ENCODE results near the gene CCNJ.

The CCNJ gene

DNA sequence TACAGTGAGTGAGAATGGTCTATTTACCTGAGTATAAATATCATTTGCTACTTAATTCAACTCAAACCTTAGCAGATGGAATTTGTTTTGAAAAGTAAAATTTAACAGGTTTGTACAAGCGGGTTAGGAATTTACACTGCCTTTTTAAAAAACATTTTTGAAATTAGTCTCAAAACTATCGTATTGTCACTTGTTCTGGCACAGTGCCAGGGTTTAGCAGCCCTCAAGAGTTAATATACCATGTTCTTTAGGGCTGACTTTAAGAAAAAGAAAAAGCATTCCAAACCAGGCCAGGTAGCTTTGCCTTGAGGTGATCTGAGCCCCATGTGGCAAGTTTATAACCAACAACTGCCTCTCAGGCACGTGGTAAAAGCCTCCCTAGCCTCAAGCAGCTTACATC lies 17.8 kb downstream of the CCNJ start:
- no peak for DNase-seq

DNA sequence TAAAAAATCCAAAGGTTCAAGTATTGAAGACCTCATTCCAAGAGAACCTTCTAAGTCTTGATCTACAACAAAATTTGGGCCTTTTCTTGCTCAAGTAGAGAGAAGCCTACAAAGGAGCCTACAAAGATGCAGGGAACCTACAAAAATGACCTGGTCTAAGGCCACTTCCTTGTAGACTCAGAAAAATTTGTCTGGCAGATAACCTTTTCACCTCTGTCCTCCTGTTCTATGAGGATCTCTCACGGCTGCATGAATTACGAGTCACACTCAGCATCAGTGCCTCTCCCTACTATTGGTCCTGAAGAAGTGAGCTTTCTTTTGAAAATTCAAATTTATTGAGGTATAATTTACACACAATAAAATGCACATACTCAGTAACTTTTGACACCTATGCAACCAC lies 29.3 kb downstream of the CCNJ start:
- no peak for DNase-seq

DNA sequence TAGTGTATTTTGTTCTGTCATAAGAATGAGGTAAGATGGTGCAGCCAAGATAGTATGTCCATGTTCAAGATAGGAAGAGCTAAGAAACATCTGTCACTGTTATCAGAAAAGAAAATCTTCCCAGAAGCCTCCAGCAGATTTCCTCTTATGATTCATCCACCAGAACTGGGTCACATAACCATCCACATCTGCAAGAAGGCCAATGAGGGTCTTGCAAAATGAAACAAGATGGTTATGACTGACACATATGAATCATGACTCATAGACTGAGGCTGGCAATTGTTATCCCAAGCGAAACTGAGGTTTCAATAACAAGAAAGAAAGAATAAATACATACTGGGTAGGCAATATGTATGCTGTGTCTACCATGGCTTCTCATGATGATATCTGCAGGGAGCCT lies 30.3 kb downstream of the CCNJ start:
- no peak for DNase-seq

DNA sequence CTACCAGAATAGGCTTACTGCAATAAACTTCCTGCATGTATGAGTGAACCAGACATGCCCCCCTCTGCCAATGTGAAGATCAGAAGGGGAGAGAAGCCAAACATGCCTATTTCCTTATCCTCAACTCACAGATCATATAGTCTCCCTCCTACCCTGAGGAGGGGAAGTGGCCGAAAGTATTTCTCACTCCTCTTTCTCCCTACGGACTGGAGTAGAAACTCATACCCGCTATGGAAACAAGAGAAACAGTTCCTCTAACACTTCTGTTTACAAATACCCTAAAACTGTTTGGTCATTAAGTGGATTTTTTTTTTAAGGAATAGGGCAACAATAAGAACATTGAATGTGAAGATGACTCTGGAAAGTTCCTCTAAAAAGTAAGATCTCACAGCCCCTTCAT lies 31.4 kb downstream of the CCNJ start:
- DNase-seq: no peak

DNA sequence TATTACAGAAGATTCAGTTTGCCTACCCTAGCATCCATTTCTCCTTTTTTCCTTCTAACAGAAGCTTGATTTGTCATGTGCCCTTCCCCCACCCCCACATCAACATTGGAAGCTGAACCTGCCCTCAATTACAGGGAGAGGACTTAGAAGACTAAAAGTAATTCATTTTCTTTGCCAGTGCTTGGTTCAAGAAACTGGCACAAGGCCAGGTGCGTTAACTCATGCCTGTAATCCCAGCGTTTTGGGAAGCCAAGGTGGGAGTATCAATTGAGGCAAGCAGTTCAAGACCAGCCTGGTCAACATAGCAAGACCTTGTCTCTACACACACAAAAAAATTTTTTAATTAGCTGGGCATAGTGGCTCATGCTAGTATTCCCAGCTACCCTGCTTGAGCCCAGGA lies 32.6 kb downstream of the CCNJ start:
- DNase-seq: no peak

DNA sequence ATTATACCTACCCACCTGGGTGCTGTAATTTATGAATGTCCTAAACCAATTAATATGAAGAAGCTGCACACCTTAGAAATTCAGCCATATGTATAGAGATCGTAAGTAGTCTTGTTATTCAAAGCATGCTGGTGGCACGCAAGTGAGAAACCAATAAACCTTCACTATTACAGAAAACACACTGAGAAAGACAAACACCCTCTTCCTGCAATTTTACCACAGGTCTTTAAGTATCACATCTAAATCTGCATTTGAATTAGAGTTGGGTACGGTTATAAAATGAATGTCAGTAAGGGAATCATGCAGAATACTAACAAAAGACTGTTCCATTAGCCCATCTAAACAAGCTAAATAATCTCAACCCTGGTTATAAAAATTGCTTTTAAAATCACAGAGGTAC lies 33.8 kb downstream of the CCNJ start:
- DNase-seq: no peak

DNA sequence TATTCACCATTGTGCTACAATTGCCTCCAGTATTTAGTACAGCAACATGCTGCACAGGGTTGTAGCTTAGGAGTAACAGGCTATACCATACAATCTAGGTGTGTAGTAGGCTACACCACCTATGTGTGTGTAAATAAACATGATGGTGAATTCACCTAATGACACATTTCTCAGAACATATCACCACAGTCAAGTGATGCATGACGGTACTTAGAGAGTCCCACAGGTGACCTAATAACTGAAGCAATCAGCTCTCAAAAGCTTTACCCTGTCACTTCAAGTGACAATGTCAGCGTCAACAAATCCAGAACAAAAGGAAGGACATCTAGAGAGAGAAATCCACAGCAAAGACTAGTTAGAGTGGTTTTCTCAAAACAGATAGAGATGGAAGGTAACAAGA lies 38.8 kb downstream of the CCNJ start:
- no peak for DNase-seq

DNA sequence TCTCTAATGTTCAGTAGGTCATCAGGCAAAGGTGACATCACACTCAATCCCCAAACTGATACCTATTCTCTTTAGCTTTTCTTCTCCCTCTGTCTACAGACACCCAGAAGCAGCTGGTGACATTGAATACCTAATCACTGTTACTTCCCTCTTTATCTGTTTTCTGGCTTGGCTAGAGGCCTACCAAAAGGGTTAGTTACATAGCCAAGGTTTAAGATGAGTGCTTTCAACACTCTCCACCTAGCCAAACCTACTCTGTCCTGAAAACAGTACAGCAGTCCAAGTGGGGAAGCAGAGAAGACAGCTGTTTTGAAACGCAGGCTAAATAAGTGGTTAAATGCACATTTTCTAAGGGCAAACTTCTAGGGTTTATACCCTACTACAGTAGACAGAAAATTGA lies 39.4 kb downstream of the CCNJ start:
- DNase-seq: no peak

DNA sequence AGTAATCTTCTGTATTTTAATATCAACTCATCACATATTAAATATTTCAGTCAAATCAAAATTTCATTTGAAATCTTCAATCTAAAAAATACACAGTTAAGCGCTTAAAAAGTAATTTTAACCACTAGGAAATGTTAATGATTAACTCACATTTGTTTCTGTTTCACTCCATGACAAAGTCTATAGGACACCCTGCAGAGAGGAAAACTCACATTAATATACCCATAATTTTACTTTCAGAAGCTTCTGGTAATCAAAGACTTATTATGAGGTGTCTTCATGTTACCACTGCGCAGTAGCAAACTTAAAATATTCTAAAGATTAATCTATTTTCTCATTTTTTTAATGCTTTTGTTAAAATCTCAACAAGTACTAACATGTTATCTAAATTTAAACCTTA lies 45.7 kb downstream of the CCNJ start:
- DNase-seq: no peak

DNA sequence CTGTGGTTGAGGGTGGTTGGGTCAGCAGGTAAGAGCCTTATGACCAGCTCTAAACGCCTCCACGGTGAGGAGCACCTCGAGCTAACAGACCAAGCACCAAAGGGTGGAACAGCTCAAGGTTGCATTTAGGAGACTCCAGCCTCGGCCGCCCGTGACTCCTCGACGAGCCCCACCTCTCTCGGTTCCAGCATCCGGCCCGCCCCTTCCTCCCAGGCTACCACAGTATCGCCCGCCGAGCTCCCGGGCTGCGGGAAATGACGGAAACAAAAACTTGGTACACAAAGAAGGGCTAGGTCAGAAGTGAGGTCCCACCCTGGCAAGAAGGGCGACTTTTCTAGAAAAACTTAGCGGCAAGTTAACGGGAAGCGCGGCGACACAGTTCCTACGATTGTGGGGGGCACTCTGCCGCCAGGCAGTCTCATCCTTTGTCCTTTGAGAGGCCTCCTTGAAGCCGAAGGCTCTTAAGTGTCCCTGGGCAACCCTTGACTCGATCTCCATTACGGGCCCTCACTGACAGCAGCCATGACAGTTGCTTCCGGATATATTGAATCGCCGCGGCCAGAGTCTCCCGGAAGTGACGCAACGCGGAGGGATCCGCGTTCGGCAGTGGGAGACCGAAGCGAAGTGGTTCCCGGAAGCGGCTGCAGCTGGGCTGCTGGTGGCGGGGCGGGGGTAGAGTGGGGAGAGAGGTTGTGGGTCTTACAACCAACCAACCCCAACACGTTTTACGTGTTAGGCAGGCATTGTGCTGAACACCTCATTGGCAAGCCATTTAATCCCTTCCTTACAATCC lies 46.5 kb downstream of the CCNJ start:
- peak; percentile 87 for DNase-seq

DNA sequence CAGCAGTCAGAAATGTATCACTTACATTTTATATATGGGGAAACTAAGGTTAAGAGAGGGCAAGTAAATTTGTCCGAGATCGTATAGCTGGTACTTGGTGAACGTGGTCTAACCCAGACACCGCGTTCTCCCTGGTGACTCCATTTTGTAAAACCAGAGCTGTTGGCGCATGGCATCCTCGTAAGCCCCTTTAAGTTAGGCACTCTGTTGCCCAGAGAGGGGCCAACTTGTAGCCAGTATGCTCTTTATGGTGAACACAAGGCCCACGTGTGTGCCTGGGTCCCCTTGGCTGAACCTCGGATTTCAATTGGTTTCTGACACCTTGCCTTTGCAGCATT lies 47.0 kb downstream of the CCNJ start:
- DNase-seq: no peak

DNA sequence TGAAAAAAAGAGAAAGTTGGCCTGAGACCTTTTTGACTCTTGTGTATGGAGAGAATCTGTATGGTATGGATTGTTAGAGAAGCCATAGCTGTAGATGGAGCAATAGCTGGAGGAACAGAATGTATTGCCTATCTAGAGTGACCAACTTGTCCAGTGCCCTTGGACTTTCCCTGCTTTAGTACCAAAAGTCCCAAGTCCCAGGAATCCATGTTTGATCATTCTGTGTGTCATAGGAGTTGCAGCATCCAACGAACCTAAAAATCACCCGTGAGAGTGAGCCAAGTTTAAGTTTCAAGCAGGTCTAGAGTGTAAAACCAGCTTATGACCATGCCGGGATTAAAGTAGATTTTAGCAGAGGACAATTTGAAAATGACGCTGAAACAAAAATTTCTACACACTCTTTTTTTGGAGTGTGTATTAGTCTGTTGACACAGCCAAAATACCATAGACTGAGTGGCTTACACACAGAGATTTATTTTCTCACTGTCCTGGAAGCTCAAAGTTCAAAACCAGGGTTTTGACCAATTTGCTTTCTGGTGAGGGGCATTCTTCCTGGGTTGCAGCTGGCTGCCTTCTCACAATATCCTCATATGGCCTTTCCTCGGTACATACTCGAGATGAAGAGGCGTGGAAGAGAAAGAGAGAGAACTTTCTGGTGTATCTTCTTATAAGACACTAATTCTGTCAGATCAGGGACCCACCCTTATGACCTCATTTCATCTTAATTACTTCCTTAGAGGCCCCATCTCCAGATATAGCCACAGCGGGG lies 49.8 kb downstream of the CCNJ start:
- DNase-seq: no peak

DNA sequence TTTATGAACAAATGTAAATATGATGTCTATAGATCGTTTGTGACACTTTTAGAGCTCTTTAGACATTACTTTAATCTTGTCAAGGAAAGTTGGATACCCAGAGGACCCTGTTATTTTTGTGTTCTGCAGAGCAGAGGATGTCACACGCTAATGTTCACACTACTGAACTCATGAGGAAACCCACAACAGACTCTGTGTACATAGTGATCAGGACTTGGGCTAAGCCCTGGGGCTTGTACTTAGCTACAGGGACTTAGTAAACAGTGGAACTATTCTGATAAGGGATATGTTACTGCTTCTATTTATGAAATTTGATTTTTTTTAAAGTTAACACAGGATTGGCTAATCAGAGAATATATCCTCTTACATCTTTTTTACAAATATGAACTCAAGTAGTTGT lies 50.6 kb downstream of the CCNJ start:
- no peak for DNase-seq

DNA sequence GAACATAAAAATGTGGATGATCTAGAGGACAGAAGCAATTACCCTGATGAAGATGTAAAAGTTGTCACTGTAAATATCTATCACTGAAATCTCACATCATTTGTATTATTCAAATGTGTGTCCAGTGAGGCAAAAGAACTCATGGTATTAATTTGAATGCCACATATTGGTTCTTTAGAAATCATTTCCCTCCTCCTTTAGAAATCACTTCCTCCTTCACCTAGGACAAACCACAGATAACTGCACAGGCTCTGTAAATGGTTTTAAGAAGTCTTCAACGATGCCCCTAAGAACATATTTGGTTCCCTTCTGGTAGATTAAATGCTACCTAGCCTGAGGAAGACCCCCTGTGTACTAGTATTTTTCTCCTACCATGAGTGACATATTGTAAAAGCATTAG lies 53.6 kb downstream of the CCNJ start:
- DNase-seq: no peak

DNA sequence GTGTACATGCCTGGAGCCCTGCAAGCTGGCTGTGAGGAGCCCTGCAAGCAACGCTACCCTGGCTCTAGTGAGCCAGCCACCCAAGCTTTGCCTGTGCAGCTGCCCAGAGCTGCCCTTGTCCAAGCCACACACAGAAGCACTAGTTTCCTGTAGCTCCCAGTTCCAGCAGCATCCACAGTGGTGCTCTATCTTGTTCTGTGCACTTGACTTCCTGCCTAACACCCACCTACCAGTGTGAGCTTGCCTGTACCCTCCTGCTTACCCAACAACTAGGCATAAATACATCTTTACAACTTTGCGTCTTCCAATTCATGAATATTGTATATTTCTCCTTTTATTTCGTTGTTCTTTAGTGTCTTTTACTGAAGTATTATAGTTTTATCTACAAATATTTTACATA lies 54.5 kb downstream of the CCNJ start:
- DNase-seq: no peak

DNA sequence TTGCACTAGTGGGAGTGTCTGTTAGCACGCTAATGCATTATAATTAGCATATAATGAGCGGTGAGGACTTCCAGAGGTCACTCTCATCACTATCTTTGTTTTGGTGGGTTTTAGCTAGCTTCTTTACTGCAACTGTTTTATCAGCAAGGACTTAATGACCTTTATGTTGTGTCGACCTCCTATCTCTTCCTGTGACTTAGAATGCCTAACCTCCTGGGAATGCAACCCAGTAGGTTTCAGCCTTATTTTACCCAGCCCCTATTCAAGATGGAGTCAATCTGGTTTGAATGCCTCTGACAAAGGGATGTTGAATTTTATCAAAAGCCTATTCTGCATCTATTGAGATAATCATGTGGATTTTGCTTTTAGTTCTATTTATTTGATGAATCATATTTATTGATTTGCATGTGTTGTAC lies 64.2 kb downstream of the CCNJ start:
- no peak for DNase-seq

Data from NCI-H2171 treated with DMSO at 0.1 percent for 48 hours (cell line).